HG03039 (cell line): ENCODE data around the gene SOWAHC.
A peak's percentile ranks its signal among the peaks of the same experiment; 100 is the strongest.
"Not testable (repeated sequence)": the region's sequence is repeated elsewhere in the genome, so short reads cannot be mapped to it uniquely, and the experiment has no call there.

ENCODE experiments used
- ATAC-seq: cut with Tn5 transposase; IDR thresholded peaks from one replicate; pipeline ENCODE4 v1.9.1; 2021; ENCODE audit warnings: mild to moderate bottlenecking, moderate library complexity; ENCODE audit not compliant: unreplicated experiment

SOWAHC gene

GRCh38 chr2:109613922-109614714, at the start of gene SOWAHC, which contains the start of gene SEPTIN10:
SOWAHC (plus strand) TSS chr2:109614364; CDS start chr2:109614490, 126 bp downstream.
SEPTIN10 (minus strand) TSS chr2:109613966; CDS start chr2:109613827, 139 bp downstream.
- ATAC-seq = peak; percentile 77

- ATAC-seq = no peak
Measured at GRCh38 chr2:109575373-109575772, 38.8 kb upstream of the SOWAHC start.

DNA sequence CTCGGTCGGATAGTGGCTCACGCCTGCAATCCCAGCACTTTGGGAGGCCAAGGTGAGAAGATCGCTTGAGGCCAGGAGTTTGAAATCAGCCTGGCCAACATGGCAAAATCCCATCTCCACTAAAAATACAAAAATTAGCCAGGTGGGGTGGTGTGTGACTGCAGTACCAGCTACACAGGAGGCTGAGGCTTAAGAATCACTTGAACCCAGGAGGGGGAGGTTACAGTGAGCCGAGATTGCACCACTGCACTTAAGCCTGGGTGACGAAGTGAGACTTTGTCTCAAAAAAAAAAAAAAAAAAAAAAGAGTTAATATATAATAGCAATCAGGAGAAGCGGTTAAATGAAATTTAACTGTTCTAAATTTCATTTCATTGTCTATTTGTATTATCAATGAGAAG, 36.5 kb upstream of the SOWAHC start:
- ATAC-seq = not testable (repeated sequence)

- no peak for ATAC-seq
Measured at GRCh38 chr2:109582928-109583895, 31.0 kb upstream of the SOWAHC start.

GRCh38 chr2:109586687-109587086, 27.5 kb upstream of the SOWAHC start:
- no peak for ATAC-seq

- ATAC-seq = no peak
Measured at GRCh38 chr2:109591206-109591605, 23.0 kb upstream of the SOWAHC start.

GRCh38 chr2:109592905-109593304, 21.3 kb upstream of the SOWAHC start:
- ATAC-seq = no peak

- ATAC-seq = no peak
Measured at GRCh38 chr2:109594246-109594885, 19.8 kb upstream of the SOWAHC start.

GRCh38 chr2:109595644-109596043, 18.5 kb upstream of the SOWAHC start:
- no peak for ATAC-seq

- no peak for ATAC-seq
Measured at GRCh38 chr2:109597283-109597682, 16.9 kb upstream of the SOWAHC start.

DNA sequence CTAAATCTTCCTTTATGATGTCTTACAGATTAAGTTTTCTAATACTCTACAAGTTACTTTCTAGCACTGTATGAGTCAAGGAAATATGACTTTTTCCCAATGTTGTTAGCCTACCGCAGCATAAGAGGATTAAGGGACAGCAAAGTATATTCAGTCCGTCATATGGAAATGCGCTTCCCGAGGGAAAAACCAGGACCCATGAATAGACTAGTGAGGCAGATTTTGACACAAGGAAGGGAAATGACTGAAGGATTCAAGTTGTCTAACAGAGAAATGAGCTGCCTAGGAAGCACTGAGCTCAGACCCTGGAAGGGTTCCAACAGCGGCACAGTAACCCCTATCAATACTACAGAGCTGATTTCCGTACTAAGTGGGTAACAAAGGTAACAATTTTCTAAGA, 12.4 kb upstream of the SOWAHC start:
- ATAC-seq = no peak

GRCh38 chr2:109602617-109603188, 11.5 kb upstream of the SOWAHC start:
- no peak for ATAC-seq

DNA sequence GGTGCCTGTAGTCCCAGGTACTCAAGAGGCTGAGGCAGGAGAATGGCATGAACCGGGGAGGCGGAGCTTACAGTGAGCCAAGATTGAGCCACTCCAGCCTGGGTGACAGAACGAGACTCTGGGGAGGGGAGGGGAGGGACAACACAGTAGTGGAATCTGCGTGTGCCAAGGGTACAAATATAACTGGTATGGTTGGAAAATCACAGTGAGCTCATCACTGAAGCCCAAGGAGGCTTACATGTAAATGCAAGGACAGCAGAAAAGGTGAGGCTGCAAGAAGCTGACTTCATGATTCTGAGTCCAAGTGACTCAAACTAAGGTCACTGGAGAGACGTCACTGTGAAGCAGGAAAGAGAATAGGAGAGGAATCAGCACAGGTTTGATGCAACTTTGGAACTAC, 9.6 kb upstream of the SOWAHC start:
- ATAC-seq = no peak

DNA sequence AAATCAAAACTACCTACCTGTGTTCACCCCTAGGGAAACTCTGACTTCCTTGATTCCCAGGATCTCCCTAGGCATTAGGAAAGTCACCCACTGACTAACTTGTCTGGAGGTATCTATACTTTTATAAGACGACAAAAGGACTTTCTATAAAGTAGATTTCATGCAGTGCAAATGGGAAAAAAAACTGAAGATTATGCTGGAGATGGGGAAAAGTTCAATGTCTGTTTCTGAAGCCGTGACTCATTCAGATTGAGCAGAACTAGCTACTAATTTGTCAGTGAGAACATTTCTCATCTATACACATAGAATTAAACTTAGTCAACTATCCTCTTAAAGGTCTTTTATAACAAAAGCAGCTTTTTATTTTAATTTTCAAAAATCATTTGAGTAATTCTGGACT, 6.4 kb upstream of the SOWAHC start:
- no peak for ATAC-seq

DNA sequence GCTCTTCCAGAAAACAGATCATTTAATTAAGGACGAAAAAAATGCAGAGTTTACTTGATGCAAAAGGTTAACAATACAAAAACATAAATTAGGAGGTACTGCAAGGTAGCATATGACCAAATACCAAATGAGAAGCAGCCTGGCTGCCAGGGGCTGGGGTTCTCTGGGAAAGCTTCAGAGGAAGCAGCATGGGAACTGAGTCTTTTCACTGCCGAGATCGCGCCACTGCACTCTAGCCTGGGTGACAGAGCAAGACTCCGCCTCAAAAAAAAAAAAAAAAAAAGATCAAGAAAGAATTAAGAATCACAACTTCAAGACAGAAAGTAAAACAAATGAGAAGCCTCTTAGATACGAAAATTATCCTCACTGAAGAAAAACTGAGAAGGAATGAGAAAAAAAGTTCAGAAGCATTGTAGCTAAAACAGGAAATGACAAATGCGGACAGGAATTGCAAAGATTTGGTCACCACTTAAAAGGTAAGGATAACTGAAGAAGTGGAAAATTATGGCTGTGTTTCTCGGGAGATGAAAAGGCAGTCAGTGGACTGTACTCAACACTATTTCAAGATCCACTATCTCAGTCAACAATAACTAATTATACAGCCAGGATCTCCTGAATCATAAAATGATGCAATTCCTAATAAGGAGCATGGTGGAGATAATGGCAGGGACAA, 4.7 kb upstream of the SOWAHC start:
- no peak for ATAC-seq

DNA sequence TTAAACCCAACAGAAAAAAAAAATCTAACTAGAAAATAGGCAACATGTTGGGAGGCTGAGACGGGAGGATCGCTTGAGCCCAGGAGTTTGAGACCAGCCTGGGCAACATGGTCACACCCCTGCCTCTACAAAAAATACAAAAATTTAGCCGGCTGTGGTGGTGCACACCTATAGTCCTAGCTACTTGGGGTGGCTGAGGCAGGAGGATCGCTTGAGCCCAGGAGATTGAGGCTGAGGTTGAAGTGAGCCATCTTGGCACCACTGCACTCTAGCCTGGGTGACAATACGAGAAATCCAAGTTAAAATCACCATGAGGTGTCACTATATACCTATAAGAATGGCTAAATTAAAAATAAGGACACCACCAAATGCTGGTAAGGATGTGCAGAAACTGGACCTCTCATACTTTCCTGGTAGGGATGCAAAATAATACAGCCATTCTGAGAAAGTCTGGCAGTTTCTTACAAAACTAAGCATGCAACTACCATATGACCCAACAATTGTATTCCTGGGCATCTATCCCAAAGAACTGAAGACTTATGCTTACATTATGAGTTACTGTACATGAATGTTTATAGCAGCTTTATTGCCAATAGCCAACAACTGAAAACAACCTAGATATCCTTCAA, 2.6 kb upstream of the SOWAHC start:
- no peak for ATAC-seq

DNA sequence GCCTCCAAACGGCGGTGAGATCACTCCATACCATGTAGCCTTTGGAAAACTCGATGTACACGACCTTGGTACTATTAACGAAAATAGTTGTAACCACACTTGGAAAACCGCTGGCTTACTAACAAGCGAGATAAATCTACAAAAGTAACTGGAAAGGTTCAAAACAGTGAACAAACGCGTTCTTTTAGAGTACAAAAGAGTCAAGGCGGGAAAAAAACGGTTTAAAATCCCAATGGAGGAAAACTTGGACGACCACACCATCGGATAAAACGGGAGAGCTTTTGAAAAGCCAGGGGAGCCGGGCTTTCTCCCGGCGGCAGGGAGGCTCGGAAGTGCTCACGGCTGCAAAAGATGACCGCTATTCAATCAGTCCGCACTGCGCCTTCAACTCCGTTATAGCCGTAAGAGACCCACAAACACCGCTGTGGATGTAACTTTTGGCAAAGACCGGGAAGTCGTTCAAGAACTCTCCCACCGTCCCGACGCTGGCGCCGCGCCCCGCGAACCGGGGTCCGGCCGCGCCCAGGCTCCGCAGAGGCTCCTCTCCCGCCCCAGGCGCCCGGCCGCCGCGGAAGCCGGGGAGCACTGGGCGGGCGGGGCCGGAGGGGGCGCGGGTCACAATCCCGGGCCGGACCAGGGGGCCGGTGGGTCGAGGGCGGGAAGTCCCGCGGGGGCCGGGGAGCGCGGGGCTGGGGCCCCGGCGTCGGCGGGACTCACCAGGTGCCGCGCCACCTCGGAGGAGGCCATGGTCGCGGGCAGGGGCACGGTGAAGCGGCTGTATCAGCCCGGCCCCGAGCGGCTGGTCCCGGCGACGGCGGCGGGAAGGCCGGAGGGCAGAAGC, 863 bp upstream of the SOWAHC start:
- peak; percentile 17 for ATAC-seq

DNA sequence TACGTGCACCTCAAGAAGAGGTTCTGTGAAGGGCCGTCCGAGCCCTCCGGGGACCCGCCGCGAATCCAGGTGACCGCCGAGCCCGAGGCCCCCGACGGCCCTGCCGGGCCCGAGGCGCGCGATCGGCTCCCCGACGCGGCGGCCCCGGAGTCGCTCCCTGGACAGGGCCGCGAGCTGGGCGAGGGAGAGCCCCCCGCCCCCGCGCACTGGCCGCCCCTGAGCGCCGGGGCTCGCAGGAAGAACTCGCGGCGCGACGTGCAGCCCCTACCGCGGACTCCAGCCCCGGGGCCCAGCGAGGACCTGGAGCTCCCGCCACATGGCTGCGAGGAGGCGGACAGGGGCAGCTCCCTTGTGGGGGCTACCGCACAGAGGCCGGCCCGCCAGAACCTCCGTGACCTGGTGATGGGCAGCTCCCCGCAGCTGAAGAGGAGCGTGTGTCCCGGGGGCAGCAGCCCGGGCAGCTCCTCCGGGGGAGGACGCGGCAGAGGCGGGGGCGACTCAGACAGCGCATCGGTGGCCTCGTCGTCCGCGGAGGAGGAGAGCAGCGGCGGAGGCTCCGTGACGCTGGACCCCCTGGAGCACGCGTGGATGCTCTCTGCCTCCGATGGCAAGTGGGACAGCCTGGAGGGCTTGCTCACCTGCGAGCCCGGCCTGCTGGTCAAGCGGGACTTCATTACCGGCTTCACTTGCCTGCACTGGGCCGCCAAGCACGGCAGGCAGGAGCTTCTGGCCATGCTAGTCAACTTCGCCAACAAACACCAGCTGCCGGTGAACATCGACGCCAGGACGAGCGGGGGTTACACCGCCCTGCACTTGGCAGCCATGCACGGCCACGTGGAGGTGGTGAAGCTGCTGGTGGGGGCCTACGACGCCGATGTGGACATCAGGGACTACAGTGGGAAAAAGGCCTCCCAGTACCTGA, 812 bp downstream of the SOWAHC start:
- no peak for ATAC-seq
